Mesenteric fat pad (tissue), 1 donor: ENCODE results near the gene FOXF2. TPM values are rescaled to one million over a fixed set of nuclear protein-coding genes. Genes with fewer than 3 reads are reported as not detected.

ENCODE experiments used
- DNase-seq: peaks from one replicate; pipeline ENCODE4 v3.0.0-alpha.2; 2020; ENCODE audit warnings: low spot score
- microRNA-seq: library from miRNA; unstranded; fragments of <30 nt; microRNA quantifications from one replicate; pipeline ENCODE4 v1.2.0, GENCODE V29; 2020; ENCODE audit warnings: borderline number of aligned reads
- total RNA-seq: library from RNA; stranded (reverse); fragmentation: NEBNext Ultra II Directional; extraction: Animal tissue kit (Norgen Biotek cat#: 25700); gene quantifications from one replicate; pipeline ENCODE4 v1.2.1, GENCODE V29; 2021
- donor health status: DM: yes; HTN: yes; CAD: no.

The FOXF2 gene
- total RNA-seq, 1 donor from 2014 or later: 2.7 TPM

- no peak for DNase-seq
Measured at GRCh38 chr6:1439349-1439748, 50.0 kb downstream of the FOXF2 start.

GRCh38 chr6:1442929-1443328, 53.6 kb downstream of the FOXF2 start:
- no peak for DNase-seq

Small RNA genes lying within 50 kb of the gene (microRNA-seq; reads per million reads assigned to microRNA genes)
- gene MIR6720: not detected

Other genes with a start within 250 kb of the FOXF2 start
- not detected for gene FOXQ1, start 77.5 kb upstream of the FOXF2 start, total RNA-seq
- gene FOXC1, start 220.3 kb downstream of the FOXF2 start, total RNA-seq: 7.6 TPM